IPS-18c (cell line): ENCODE results near the gene MAGI3.

Experiments
- H3K4me3 ChIP-seq: 2 replicates; pipeline ENCODE4 v1.7.0; 2013; ENCODE audit warnings: low read depth, mild to moderate bottlenecking, low read length, moderate library complexity; ENCODE audit not compliant: insufficient read depth
- H3K9me3 ChIP-seq: one replicate; pipeline ENCODE4 v1.6.1; 2013; ENCODE audit warnings: mild to moderate bottlenecking, low read length, moderate library complexity; ENCODE audit not compliant: control insufficient read depth, insufficient read depth

MAGI3 gene

GRCh38 chr1:113648478-113648877, 258.2 kb downstream of the MAGI3 start:
- Histone ChIP-seq H3K4me3 (no peak overlapping the region), H3K9me3 (no peaks in the 10 kb centered on the region)

- Histone ChIP-seq H3K9me3 (no peaks in the 10 kb centered on the region), H3K4me3 (no peak overlapping the region)
Observed at GRCh38 chr1:113652771-113653170, 262.5 kb downstream of the MAGI3 start.

- H3K4me3 ChIP-seq = no peak overlapping the region
- H3K9me3 ChIP-seq = no peaks in the 10 kb centered on the region
Observed at GRCh38 chr1:113653741-113654140, 263.4 kb downstream of the MAGI3 start.

GRCh38 chr1:113654883-113655282, 264.6 kb downstream of the MAGI3 start:
- Histone ChIP-seq H3K4me3 (no peak overlapping the region), H3K9me3 (no peaks in the 10 kb centered on the region)

- no peak overlapping the region for H3K4me3 ChIP-seq
- no peaks in the 10 kb centered on the region for H3K9me3 ChIP-seq
Observed at GRCh38 chr1:113657126-113657525, 266.8 kb downstream of the MAGI3 start.

GRCh38 chr1:113657556-113658063, 267.3 kb downstream of the MAGI3 start:
- Histone ChIP-seq H3K9me3 (no peaks in the 10 kb centered on the region), H3K4me3 (no peak overlapping the region)

GRCh38 chr1:113659035-113659434, 268.7 kb downstream of the MAGI3 start:
- Histone ChIP-seq H3K4me3 (no peak overlapping the region), H3K9me3 (no peaks in the 10 kb centered on the region)

- Histone ChIP-seq H3K4me3 (no peak overlapping the region), H3K9me3 (no peaks in the 10 kb centered on the region)
Observed at GRCh38 chr1:113659556-113659955, 269.2 kb downstream of the MAGI3 start.

GRCh38 chr1:113660088-113660487, 269.8 kb downstream of the MAGI3 start:
- H3K9me3 ChIP-seq = no peaks in the 10 kb centered on the region
- no peak overlapping the region for H3K4me3 ChIP-seq

- Histone ChIP-seq H3K9me3 (no peaks in the 10 kb centered on the region), H3K4me3 (no peak overlapping the region)
Observed at GRCh38 chr1:113662101-113662500, 271.8 kb downstream of the MAGI3 start.

- no peak overlapping the region for H3K4me3 ChIP-seq
- H3K9me3 ChIP-seq = peaks cover 2% of the 10 kb centered on the region
Observed at GRCh38 chr1:113663165-113663951, 273.0 kb downstream of the MAGI3 start.

- Histone ChIP-seq H3K9me3 (peaks cover 2% of the 10 kb centered on the region), H3K4me3 (no peak overlapping the region)
Observed at GRCh38 chr1:113665071-113665470, 274.8 kb downstream of the MAGI3 start.

GRCh38 chr1:113666126-113666525, 275.8 kb downstream of the MAGI3 start:
- Histone ChIP-seq H3K4me3 (no peak overlapping the region), H3K9me3 (peaks cover 2% of the 10 kb centered on the region)

GRCh38 chr1:113669988-113670387, 279.7 kb downstream of the MAGI3 start:
- Histone ChIP-seq H3K4me3 (no peak overlapping the region), H3K9me3 (peaks cover 2% of the 10 kb centered on the region)

GRCh38 chr1:113670650-113671049, 280.3 kb downstream of the MAGI3 start:
- H3K4me3 ChIP-seq = no peak overlapping the region
- peaks cover 2% of the 10 kb centered on the region for H3K9me3 ChIP-seq

- H3K4me3 ChIP-seq = no peak overlapping the region
- H3K9me3 ChIP-seq = peaks cover 2% of the 10 kb centered on the region
Observed at GRCh38 chr1:113672491-113672890, 282.2 kb downstream of the MAGI3 start.

GRCh38 chr1:113674591-113674990, 284.3 kb downstream of the MAGI3 start:
- Histone ChIP-seq H3K4me3 (no peak overlapping the region), H3K9me3 (no peaks in the 10 kb centered on the region)

GRCh38 chr1:113675302-113675701, 285.0 kb downstream of the MAGI3 start:
- H3K9me3 ChIP-seq = no peaks in the 10 kb centered on the region
- H3K4me3 ChIP-seq = no peak overlapping the region

GRCh38 chr1:113676524-113676923, 286.2 kb downstream of the MAGI3 start:
- Histone ChIP-seq H3K4me3 (no peak overlapping the region), H3K9me3 (no peaks in the 10 kb centered on the region)
